Aorta (tissue), 5 donors: ENCODE results near the gene AXDND1. TPM values are rescaled to one million over a fixed set of nuclear protein-coding genes. Genes with fewer than 3 reads are reported as not detected.
"Not testable (repeated sequence)": the region's sequence is repeated elsewhere in the genome, so short reads cannot be mapped to it uniquely, and the experiment has no call there.

ENCODE experiments used
- ATAC-seq: fragments of 200-7000 bp; cut with Tn5 transposase; one replicate; pipeline ENCODE4 v1.9.1; 2022; ENCODE audit warnings: moderate library complexity; ENCODE audit not compliant: low FRiP score
- DNase-seq, 2 donors: peaks; one replicate each; pipeline ENCODE4 v3.0.0-alpha.2; 2020
- H3K27ac ChIP-seq, 2 donors: one replicate each; pipeline ENCODE4 v1.5.1; 2013; ENCODE audit warnings: low read length in 2 of 2, mild to moderate bottlenecking in 2 of 2, moderate library complexity in 2 of 2, control low read depth in 1 of 2, inconsistent platforms in 1 of 2, low read depth in 1 of 2
- H3K27me3 ChIP-seq, 2 donors: one replicate each; pipeline ENCODE4 v1.6.1; 2013; ENCODE audit warnings: control low read depth in 1 of 2, low read length in 1 of 2, mild to moderate bottlenecking in 1 of 2, moderate library complexity in 1 of 2; ENCODE audit not compliant: insufficient read depth in 2 of 2, control insufficient read depth in 1 of 2
- H3K36me3 ChIP-seq, 2 donors: one replicate each; pipeline ENCODE4 v1.6.1; 2013; ENCODE audit warnings: control low read depth in 1 of 2, low read length in 1 of 2, mild to moderate bottlenecking in 1 of 2; ENCODE audit not compliant: insufficient read depth in 2 of 2, control insufficient read depth in 1 of 2
- H3K4me1 ChIP-seq, 2 donors: one replicate each; pipeline ENCODE4 v1.6.1; 2013; ENCODE audit warnings: low read length in 2 of 2, control low read depth in 1 of 2, mild to moderate bottlenecking in 1 of 2, moderate library complexity in 1 of 2; ENCODE audit not compliant: insufficient read depth in 2 of 2, control insufficient read depth in 1 of 2
- H3K4me3 ChIP-seq, 2 donors: one replicate each; pipeline ENCODE4 v1.5.1; 2013; ENCODE audit warnings: low read length in 2 of 2, control low read depth in 1 of 2, mild to moderate bottlenecking in 1 of 2
- H3K9me3 ChIP-seq: one replicate; pipeline ENCODE4 v1.6.1; 2013; ENCODE audit warnings: mild to moderate bottlenecking, low read length; ENCODE audit not compliant: control insufficient read depth
- WGBS, 2 donors: extraction: QIAGEN DNeasy Blood & Tissue Kit; methylation state at CpG; one replicate each; pipeline ENCODE4 v1.1.7; 2013; 5-methylcytosine and 5-hydroxymethylcytosine counted together
- intact Hi-C, 2 donors: fragments of 100-400 bp; cut with DNase I; formaldehyde crosslinking; loops; one replicate each; pipeline versions ENCODE4 v1.14.2 to v1.15.0; 2022
- polyA plus RNA-seq, 2 donors: library from polyadenylated mRNA; stranded (reverse); fragments of 200-250 nt; gene quantifications; one replicate each; pipeline ENCODE4 v1.2.3, GENCODE V29; 2013
- total RNA-seq, 2 donors: library from RNA; stranded (reverse); fragmentation: NEBNext Ultra II Directional; extraction: Animal tissue kit (Norgen Biotek cat#: 25700); gene quantifications; one replicate each; pipeline ENCODE4 v1.2.1, GENCODE V29; 2021
- donor health status: healthy with polysubstance abuse.
- donor health status: Bipolar disorder and iron deficiency.
- donor health status: DM: no; HTN: no; CAD: no.
- donor health status: DM: no; HTN: no; CAD: no.
- donor health status: DM: yes; HTN: yes; CAD: no.

The AXDND1 gene
- total and polyA plus RNA-seq, 4 donors: not detected

DNA sequence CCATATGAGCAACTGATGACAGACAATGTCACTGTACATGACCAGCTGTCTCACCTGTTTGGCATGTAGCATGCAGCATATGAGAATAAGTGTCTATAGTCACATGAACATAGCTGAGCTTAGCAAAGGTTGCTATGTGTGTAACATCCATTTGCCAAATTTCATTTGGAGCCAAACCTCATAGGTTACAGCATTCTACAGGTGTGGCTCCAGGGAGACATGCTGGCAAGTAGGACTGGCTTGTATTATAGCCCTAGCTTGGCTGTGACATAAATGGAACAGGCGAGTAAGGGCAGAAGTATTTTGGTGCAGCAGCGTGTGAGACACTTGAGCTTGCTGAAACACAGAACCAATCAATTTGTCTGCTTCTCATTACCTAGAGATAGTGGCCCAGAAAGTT, 74.5 kb downstream of the AXDND1 start:
- intact Hi-C loops, ATAC-seq, H3K4me1 ChIP-seq: not testable (repeated sequence)

DNA sequence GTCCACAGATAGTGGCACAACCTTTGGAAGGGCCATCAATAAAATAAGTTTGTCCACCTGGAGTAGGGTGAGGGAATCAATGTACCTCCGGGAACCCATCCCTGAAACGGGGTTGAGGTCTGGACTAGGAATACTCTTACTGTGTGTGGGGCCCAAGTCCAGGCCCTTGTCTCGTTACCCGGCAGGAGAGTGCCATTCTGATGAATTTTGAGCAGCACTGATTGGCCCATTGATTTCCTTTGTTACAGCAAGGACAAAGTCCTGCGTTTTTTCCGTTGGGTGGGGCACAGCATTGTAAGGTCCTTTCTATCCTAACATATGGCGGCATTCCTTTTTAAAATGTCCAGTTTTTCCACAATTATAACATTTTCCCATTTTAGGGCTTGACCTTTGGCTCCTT, 75.2 kb downstream of the AXDND1 start:
- Histone ChIP-seq H3K36me3 (no peaks in the 10 kb centered on the region), H3K4me3 (no peak overlapping the region), H3K4me1 (no peaks in the 10 kb centered on the region), H3K27me3 (no peaks in the 10 kb centered on the region), H3K9me3 (peaks cover 1% of the 10 kb centered on the region), H3K27ac (no peak overlapping the region)
- no peak for ATAC-seq
- 84 to 86% methylated on average over 7 of the region's 7 CpGs for WGBS, 2 donors
- DNase-seq: no peak
- intact Hi-C loops: no loop called here

More for the DNA sequence above, 74.5 kb downstream of the AXDND1 start:
- H3K27me3 ChIP-seq, DNase-seq, H3K4me3 ChIP-seq, H3K27ac ChIP-seq, H3K9me3 ChIP-seq, H3K36me3 ChIP-seq: not testable (repeated sequence)
- WGBS, 2 donors: 65 to 70% methylated on average over 2 of the region's 2 CpGs

DNA sequence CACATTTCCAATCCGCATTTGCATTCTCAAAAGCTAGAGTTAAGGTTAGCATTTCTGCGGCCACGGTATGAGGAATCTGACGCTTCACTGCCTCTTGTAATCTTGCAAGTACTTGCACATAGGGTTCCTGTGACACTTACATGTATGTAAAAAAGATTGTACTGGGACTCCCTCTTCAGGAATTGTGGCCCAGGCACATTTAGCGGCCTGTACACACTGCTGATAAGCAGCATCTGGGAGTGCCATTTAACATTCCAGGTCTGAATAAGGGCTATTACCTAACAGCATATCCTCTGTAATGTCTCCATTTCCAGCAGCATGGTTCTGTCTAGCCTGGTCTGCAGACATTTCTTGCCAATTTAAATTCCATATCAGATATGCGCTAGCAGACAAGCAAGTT, 75.7 kb downstream of the AXDND1 start:
- ATAC-seq (no peak), DNase-seq (no peak)
- WGBS, 2 donors: 69 to 79% methylated on average over 6 of the region's 6 CpGs
- Histone ChIP-seq H3K9me3 (peaks cover 1% of the 10 kb centered on the region), H3K36me3 (no peaks in the 10 kb centered on the region), H3K27me3 (no peaks in the 10 kb centered on the region), H3K27ac (no peak overlapping the region), H3K4me3 (no peak overlapping the region), H3K4me1 (no peaks in the 10 kb centered on the region)
- intact Hi-C loops: no loop called here

DNA sequence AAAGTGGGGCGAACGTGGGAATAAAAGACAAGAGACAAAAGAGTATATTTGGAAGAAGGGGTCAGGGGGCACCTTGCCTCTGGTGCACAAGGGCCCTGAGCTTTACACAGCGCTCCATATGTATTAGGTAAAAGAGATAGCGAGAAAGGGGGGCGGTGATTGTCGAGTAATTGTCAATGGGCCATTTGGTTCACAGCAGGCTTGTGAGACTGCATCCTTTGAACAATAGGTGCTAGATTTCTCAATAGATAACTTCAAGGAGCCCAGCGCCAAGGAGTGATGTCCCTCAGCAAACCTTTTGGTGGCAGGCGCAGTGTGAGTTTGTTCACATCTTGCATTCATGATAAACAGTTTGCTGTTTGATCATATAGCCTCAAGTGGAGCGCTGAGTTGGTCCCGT, 77.1 kb downstream of the AXDND1 start:
- H3K9me3 ChIP-seq, intact Hi-C loops, H3K4me1 ChIP-seq, H3K36me3 ChIP-seq, H3K27ac ChIP-seq, H3K27me3 ChIP-seq, DNase-seq, ATAC-seq, H3K4me3 ChIP-seq: not testable (repeated sequence)
- WGBS, 2 donors: 73 to 81% methylated on average over 10 of the region's 10 CpGs

DNA sequence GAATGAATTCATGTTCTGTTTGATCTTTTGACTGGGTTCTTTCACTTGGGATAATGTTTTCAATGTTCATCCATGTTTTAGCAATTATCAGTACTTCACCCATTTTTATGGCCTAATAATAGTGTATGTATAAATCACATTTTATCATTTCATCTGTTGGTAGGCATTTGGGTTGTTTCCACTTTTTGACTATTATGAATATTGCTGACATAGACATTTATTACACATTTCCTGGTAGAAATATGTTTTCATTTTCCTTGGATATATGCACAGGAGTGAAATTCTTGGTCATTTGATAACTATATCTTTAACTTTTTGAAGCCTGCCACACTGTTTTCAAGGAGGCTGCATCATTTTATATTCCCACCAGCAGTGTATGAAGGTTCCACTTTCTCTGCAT, 79.8 kb downstream of the AXDND1 start:
- ATAC-seq (no peak), DNase-seq (no peak)
- intact Hi-C loops: no loop called here
- Histone ChIP-seq H3K27ac (no peak overlapping the region), H3K36me3 (no peaks in the 10 kb centered on the region), H3K4me1 (no peaks in the 10 kb centered on the region), H3K9me3 (no peaks in the 10 kb centered on the region), H3K4me3 (no peak overlapping the region), H3K27me3 (no peaks in the 10 kb centered on the region)

DNA sequence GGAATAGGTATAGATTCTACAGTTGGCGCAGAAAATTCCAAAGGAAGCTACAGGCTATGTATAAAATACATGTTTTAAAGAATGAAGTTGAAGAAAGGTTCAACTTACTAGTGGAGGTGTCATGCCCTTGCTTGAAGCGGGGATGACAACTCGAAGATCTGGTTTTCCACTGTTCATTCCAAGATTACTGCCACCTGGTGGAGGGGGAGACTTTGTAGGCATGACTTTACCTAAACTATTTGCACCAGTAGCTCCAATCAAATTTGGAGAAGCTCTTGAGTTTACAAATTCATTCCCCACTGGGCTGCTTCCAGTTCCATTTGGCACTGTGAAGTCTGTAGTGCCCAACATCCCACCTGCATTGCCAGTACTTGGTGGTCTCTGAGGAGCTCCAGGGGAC, 81.7 kb downstream of the AXDND1 start:
- intact Hi-C loops: no loop called here
- H3K9me3 ChIP-seq: no peaks in the 10 kb centered on the region
- H3K27ac ChIP-seq: no peak overlapping the region
- H3K27me3 ChIP-seq: no peaks in the 10 kb centered on the region
- 77 to 80% methylated on average over 3 of the region's 3 CpGs for WGBS, 2 donors
- H3K36me3 ChIP-seq: no peaks in the 10 kb centered on the region
- no peak overlapping the region for H3K4me3 ChIP-seq
- DNase-seq: no peak
- no peaks in the 10 kb centered on the region for H3K4me1 ChIP-seq
- ATAC-seq: no peak

DNA sequence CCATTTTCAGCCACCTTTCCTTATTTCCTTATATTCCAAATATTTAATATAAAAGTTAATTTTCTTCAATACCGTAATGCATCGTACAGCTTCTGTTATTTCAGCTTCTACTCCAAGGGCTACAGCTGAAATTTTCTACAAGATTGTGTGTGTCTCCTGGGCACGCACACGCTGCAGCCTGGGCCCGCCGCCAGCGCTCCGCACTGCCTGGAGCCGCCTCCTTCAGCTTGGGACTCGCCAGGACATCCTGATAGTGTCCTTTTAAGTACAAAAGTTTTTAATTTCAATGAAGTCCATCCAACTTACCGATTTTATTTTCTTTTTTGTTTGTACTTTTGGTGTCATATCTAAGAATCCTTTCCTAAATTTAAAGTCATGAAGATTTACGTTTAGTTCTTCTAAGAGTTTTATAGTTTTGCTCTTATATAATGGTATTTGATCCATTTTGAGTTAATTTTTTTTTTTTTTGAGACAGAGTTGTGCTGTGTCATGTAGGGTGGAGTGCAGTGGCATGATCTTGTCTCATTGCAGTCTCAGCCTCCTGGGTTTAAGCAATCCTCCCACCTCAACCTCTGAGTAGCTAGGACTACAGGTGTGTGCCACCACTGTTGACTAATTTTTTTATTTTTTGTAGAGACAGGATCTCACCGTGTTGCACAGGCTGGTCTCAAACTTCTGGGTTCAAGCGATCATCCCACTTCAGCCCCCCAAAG, 82.8 kb downstream of the AXDND1 start:
- DNase-seq: no peak
- 72 to 73% methylated on average over 14 of the region's 14 CpGs for WGBS, 2 donors
- intact Hi-C loops: no loop called here
- Histone ChIP-seq H3K27me3 (no peaks in the 10 kb centered on the region), H3K4me1 (no peaks in the 10 kb centered on the region), H3K9me3 (peaks cover 1% of the 10 kb centered on the region), H3K36me3 (no peaks in the 10 kb centered on the region), H3K4me3 (no peak overlapping the region), H3K27ac (no peak overlapping the region)
- no peak for ATAC-seq

DNA sequence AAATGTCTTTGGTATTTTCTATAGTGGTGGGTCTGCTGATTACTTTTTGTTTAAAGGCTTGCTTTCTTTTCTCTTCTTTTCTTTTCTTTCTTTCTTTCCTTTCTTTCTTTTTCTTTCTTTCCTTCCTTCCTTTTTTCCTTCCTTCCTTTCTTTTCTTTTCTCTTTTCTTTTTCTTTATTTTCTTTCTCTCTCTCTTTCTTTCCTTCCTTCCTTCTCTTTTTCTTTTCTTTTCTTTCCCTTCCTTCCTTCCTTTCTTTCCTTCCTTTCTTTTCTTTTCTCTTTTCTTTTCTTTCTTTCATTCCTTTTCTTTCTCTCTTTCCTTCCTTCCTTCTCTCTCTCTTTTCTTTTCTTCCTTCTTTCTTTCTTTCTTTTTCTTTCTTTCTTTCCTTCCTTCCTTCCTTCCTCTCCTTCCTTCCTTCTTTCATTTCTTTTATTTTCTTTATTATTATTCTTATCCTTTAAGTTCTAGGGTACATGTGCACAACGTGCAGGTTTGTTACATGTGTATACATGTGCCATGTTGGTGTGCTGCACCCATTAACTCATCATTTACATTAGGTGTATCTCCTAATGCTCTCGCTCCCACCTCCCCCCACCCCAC, 93.9 kb downstream of the AXDND1 start:
- 89 to 92% methylated on average over 2 of the region's 2 CpGs for WGBS, 2 donors

DNA sequence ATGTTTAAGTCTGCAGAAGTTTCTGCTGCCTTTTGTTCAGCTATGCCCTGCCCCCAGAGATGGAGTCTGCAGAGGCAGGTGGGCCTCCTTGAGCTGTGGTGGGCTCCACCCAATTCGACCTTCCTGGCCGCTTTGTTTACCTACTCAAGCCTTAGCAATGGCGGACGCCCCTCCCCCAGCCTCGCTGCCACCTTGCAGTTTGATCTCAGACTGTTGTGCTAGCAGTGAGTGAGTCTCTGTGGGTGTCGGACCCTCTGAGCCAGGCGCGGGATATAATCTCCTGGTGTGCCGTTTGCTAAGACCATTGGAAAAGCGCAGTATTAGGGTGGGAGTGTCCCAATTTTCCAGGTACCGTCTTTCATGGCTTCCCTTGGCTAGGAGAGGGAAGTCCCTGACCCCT, 99.9 kb downstream of the AXDND1 start:
- H3K27ac ChIP-seq, intact Hi-C loops, H3K27me3 ChIP-seq, DNase-seq, ATAC-seq, H3K9me3 ChIP-seq, H3K4me3 ChIP-seq, H3K36me3 ChIP-seq, H3K4me1 ChIP-seq: not testable (repeated sequence)
- 91 to 92% methylated on average over 10 to 11 of the region's 11 CpGs for WGBS, 2 donors

More for the DNA sequence above, 93.9 kb downstream of the AXDND1 start:
- H3K4me1 ChIP-seq, ATAC-seq, DNase-seq, H3K9me3 ChIP-seq, intact Hi-C loops, H3K27ac ChIP-seq, H3K36me3 ChIP-seq, H3K4me3 ChIP-seq, H3K27me3 ChIP-seq: not testable (repeated sequence)
